Liver (tissue), 9 donors: ENCODE data around the gene ZNF627. TPM values are rescaled to one million over a fixed set of nuclear protein-coding genes. Genes with fewer than 3 reads are reported as not detected.

Source experiments
- DNase-seq: peaks from one replicate; pipeline ENCODE4 v3.0.0-alpha.2; 2017; ENCODE audit warnings: low spot score
- H3K27ac ChIP-seq, 2 donors: one replicate each; pipeline ENCODE4 v1.7.0; 2013; ENCODE audit warnings: inconsistent platforms in 2 of 2, low read length in 2 of 2, control low read depth in 1 of 2, low read depth in 1 of 2, mild to moderate bottlenecking in 1 of 2
- H3K27me3 ChIP-seq, 4 donors: one replicate each; pipeline versions ENCODE4 v1.6.1 to v1.7.0; 2013; ENCODE audit warnings: low read length in 3 of 4, inconsistent platforms in 1 of 4, mild to moderate bottlenecking in 1 of 4, moderate library complexity in 1 of 4; ENCODE audit not compliant: control insufficient read depth in 4 of 4, insufficient read depth in 4 of 4
- H3K36me3 ChIP-seq, 4 donors: one replicate each; pipeline versions ENCODE4 v1.6.1 to v1.7.0; 2013; ENCODE audit warnings: low read length in 3 of 4, mild to moderate bottlenecking in 3 of 4, low read depth in 1 of 4, moderate library complexity in 1 of 4; ENCODE audit not compliant: control insufficient read depth in 4 of 4, insufficient read depth in 3 of 4
- H3K4me1 ChIP-seq, 4 donors: one replicate each; pipeline versions ENCODE4 v1.6.1 to v1.7.0; 2013; ENCODE audit warnings: low read length in 3 of 4, mild to moderate bottlenecking in 3 of 4, moderate library complexity in 1 of 4; ENCODE audit not compliant: control insufficient read depth in 4 of 4, insufficient read depth in 4 of 4
- H3K4me3 ChIP-seq, 3 donors: one replicate each; pipeline versions ENCODE4 v1.6.1 to v1.7.0; 2013; ENCODE audit warnings: low read length in 3 of 3, control low read depth in 1 of 3, low read depth in 1 of 3, mild to moderate bottlenecking in 1 of 3
- H3K9ac ChIP-seq, 2 donors: one replicate each; pipeline ENCODE4 v1.7.0; 2013; ENCODE audit warnings: low read length in 2 of 2, mild to moderate bottlenecking in 2 of 2, moderate library complexity in 2 of 2, control low read depth in 1 of 2, low read depth in 1 of 2
- H3K9me3 ChIP-seq, 4 donors: one replicate each; pipeline versions ENCODE4 v1.6.1 to v1.7.0; 2013; ENCODE audit warnings: low read length in 3 of 4; ENCODE audit not compliant: control insufficient read depth in 4 of 4
- CTCF ChIP-seq: fragments of 150-350 bp; IDR thresholded peaks from 2 replicates; pipeline ENCODE4 v1.5.1; 2017; ENCODE audit warnings: improper control_type of control experiment, low read depth, low read length; ENCODE audit not compliant: missing input control
- EGR1 ChIP-seq, 2 donors: IDR thresholded peaks; 2 replicates each; pipeline ENCODE4 v1.6.1; 2016 to 2018; ENCODE audit warnings: antibody characterized with exemption in 2 of 2, low read depth in 2 of 2
- FOXA1 ChIP-seq: IDR thresholded peaks from 2 replicates; pipeline ENCODE4 v1.6.1; 2016; ENCODE audit warnings: antibody characterized with exemption
- FOXA2 ChIP-seq: IDR thresholded peaks from 2 replicates; pipeline ENCODE4 v1.6.1; 2016; ENCODE audit warnings: antibody characterized with exemption
- GABPA ChIP-seq, 2 donors: IDR thresholded peaks in 1 of 2; conservative IDR thresholded peaks in 1 of 2; 2 replicates each; pipeline ENCODE4 v1.6.1; 2016; ENCODE audit warnings: antibody characterized with exemption in 2 of 2, mild to moderate bottlenecking in 1 of 2, moderate library complexity in 1 of 2
- HNF4A ChIP-seq, 2 donors: conservative IDR thresholded peaks; 2 replicates each; pipeline ENCODE4 v1.6.1; 2016; ENCODE audit warnings: antibody characterized with exemption in 2 of 2, mild to moderate bottlenecking in 2 of 2
- HNF4G ChIP-seq: IDR thresholded peaks from 2 replicates; pipeline ENCODE4 v1.6.1; 2016; ENCODE audit warnings: antibody characterized with exemption
- JUND ChIP-seq, 2 donors: IDR thresholded peaks; 2 replicates each; pipeline ENCODE4 v1.6.1; 2016; ENCODE audit warnings: antibody characterized with exemption in 2 of 2
- MAX ChIP-seq: IDR thresholded peaks from 2 replicates; pipeline ENCODE4 v1.6.1; 2016; ENCODE audit warnings: antibody characterized with exemption
- NR2F2 ChIP-seq: IDR thresholded peaks from 2 replicates; pipeline ENCODE4 v1.6.1; 2016; ENCODE audit warnings: antibody characterized with exemption
- RAD21 ChIP-seq, 2 donors: IDR thresholded peaks; 2 replicates each; pipeline ENCODE4 v1.6.1; 2016; ENCODE audit warnings: antibody characterized with exemption in 2 of 2, mild to moderate bottlenecking in 2 of 2
- REST ChIP-seq: IDR thresholded peaks from 2 replicates; pipeline ENCODE4 v1.6.1; 2016; ENCODE audit warnings: antibody characterized with exemption, mild to moderate bottlenecking
- RXRA ChIP-seq, 2 donors: IDR thresholded peaks; 2 replicates each; pipeline ENCODE4 v1.6.1; 2017 to 2018; ENCODE audit warnings: antibody characterized with exemption in 2 of 2, mild to moderate bottlenecking in 1 of 2
- SP1 ChIP-seq: IDR thresholded peaks from 2 replicates; pipeline ENCODE4 v1.6.1; 2018; ENCODE audit warnings: antibody characterized with exemption, mild to moderate bottlenecking
- TAF1 ChIP-seq: conservative IDR thresholded peaks from 2 replicates; pipeline ENCODE4 v1.6.1; 2016; ENCODE audit warnings: antibody characterized with exemption, mild to moderate bottlenecking
- YY1 ChIP-seq: IDR thresholded peaks from 2 replicates; pipeline ENCODE4 v1.6.1; 2016; ENCODE audit warnings: antibody characterized with exemption, mild to moderate bottlenecking
- ZBTB33 ChIP-seq: IDR thresholded peaks from 2 replicates; pipeline ENCODE4 v1.6.1; 2016; ENCODE audit warnings: antibody characterized with exemption
- WGBS: extraction: QIAGEN DNeasy Blood & Tissue Kit; methylation state at CpG from one replicate; pipeline ENCODE4 v1.1.7; 2013; 5-methylcytosine and 5-hydroxymethylcytosine counted together
- polyA plus RNA-seq, 2 donors: library from polyadenylated mRNA; stranded (reverse) in 1 of 2; unstranded in 1 of 2; fragments of 200-250 nt in 1 of 2; fragments of >200 nt in 1 of 2; fragmentation: Nextera tagmentation in 1 of 2; extraction: Ambion mirVana in 1 of 2; gene quantifications; one replicate each; pipeline versions ENCODE4 v1.2.1 to v1.2.3, GENCODE V29; 2013 to 2015
- total RNA-seq, 2 donors: library from RNA; depleted of rRNA; stranded (reverse); fragments of >200 nt; gene quantifications; one replicate each; pipeline ENCODE4 v1.2.3, GENCODE V29; 2014
- donor health status: healthy.
- donor health status: healthy.
- donor health status: healthy.
- donor health status: healthy.
- donor health status: healthy.

The ZNF627 gene
- total and polyA plus RNA-seq, 4 donors, result 3.2 to 9.6 (median 5.4) TPM

- no peak for TF ChIP-seq EGR1 (IDR thresholded peaks at IDR 0.05; ENCODE audit: low read depth in 2 of 2)
- TF ChIP-seq CTCF, result no peak
Observed at GRCh38 chr19:11642902-11643301, 45.6 kb downstream of the ZNF627 start (continued).

GRCh38 chr19:11649941-11650340 is 52.7 kb downstream of the ZNF627 start:
- H3K27ac ChIP-seq, result no peak overlapping the region
- DNase-seq, result no peak
- no peak overlapping the region for H3K9ac ChIP-seq
- H3K27me3 ChIP-seq, result no peaks in the 10 kb centered on the region
- H3K4me3 ChIP-seq, result no peak overlapping the region
- TF ChIP-seq GABPA (IDR thresholded peaks at IDR 0.05 in 1 of 2, conservative IDR thresholded peaks at IDR 0.05 in 1 of 2) (no peak), YY1 (no peak), RAD21 (IDR thresholded peaks at IDR 0.05) (no peak)
- no peaks in the 10 kb centered on the region for H3K4me1 ChIP-seq
- peaks cover 6 to 39% (median 25%) of the 10 kb centered on the region in 4 donors for H3K36me3 ChIP-seq
- peaks cover 17 to 30% (median 21%) of the 10 kb centered on the region in 4 donors for H3K9me3 ChIP-seq

- Histone ChIP-seq H3K4me1 (no peaks in the 10 kb centered on the region), H3K9ac (no peak overlapping the region), H3K27ac (no peak overlapping the region), H3K9me3 (peaks cover 17 to 30% (median 21%) of the 10 kb centered on the region in 4 donors), H3K27me3 (no peaks in the 10 kb centered on the region), H3K36me3 (peaks cover 6 to 39% (median 25%) of the 10 kb centered on the region in 4 donors), H3K4me3 (no peak overlapping the region)
- no peak for DNase-seq
- 96% methylated on average over 4 of the region's 4 CpGs for WGBS
- no peak for TF ChIP-seq MAX
- no peak for TF ChIP-seq TAF1
- TF ChIP-seq GABPA (IDR thresholded peaks at IDR 0.05 in 1 of 2, conservative IDR thresholded peaks at IDR 0.05 in 1 of 2), result no peak
- TF ChIP-seq HNF4G, result no peak
- TF ChIP-seq RXRA (IDR thresholded peaks at IDR 0.05), result no peak
- TF ChIP-seq EGR1 (IDR thresholded peaks at IDR 0.05; ENCODE audit: low read depth in 2 of 2), result no peak
- TF ChIP-seq ZBTB33, result no peak
- no peak for TF ChIP-seq SP1
- no peak for TF ChIP-seq FOXA2
- TF ChIP-seq FOXA1, result no peak
- no peak for TF ChIP-seq RAD21 (IDR thresholded peaks at IDR 0.05)
- TF ChIP-seq YY1, result no peak
- no peak for TF ChIP-seq JUND (IDR thresholded peaks at IDR 0.05)
- no peak for TF ChIP-seq HNF4A (conservative IDR thresholded peaks at IDR 0.05)
- TF ChIP-seq REST, result no peak
- TF ChIP-seq NR2F2, result no peak
- no peak for TF ChIP-seq CTCF
Observed at GRCh38 chr19:11651062-11651461, 53.8 kb downstream of the ZNF627 start.
